CD8-positive, alpha-beta memory T cell (primary cell): ENCODE measurements around the gene HUNK. TPM values are rescaled to one million over a fixed set of nuclear protein-coding genes. Genes with fewer than 3 reads are reported as not detected.

Experiments used
- CTCF ChIA-PET: fragments of 350-600 bp; sonication (Branson Sonifier 250); formaldehyde crosslinking; loops from one replicate; lab custom pipeline; 2021; ENCODE audit warnings: antibody characterized with exemption; lab: Charles Lee
- POLR2A ChIA-PET: fragments of 350-600 bp; sonication (Branson Sonifier 250); formaldehyde crosslinking; loops from one replicate; lab custom pipeline; 2021; ENCODE audit warnings: antibody characterized with exemption; lab: Charles Lee
- DNase-seq, 5 donors: peaks; one replicate each; pipeline versions ENCODE4 v3.0.0 to v3.0.0-alpha.2; 2020 to 2022; ENCODE audit warnings: mixed read lengths in 1 of 5
- H3K27ac ChIP-seq: one replicate; pipeline ENCODE4 v1.7.0; 2013; ENCODE audit warnings: low read depth, mild to moderate bottlenecking, low read length, moderate library complexity
- H3K27me3 ChIP-seq: 2 replicates; pipeline ENCODE4 v1.7.0; 2013; ENCODE audit warnings: low read length, mild to moderate bottlenecking; ENCODE audit not compliant: insufficient read depth, poor library complexity, severe bottlenecking
- H3K36me3 ChIP-seq: 2 replicates; pipeline ENCODE4 v1.7.0; 2013; ENCODE audit warnings: mild to moderate bottlenecking, low read length, moderate library complexity; ENCODE audit not compliant: insufficient read depth
- H3K4me1 ChIP-seq: 2 replicates; pipeline ENCODE4 v1.7.0; 2013; ENCODE audit warnings: mild to moderate bottlenecking, low read length, moderate library complexity; ENCODE audit not compliant: insufficient read depth
- H3K4me3 ChIP-seq: 2 replicates; pipeline ENCODE4 v1.7.0; 2013; ENCODE audit warnings: mild to moderate bottlenecking, low read length
- H3K9me3 ChIP-seq: 2 replicates; pipeline ENCODE4 v1.7.0; 2013; ENCODE audit warnings: mild to moderate bottlenecking, low read length
- H3K27ac Mint-ChIP-seq, 8 donors: one replicate each; pipeline ENCODE4 v1.8.0; 2020 to 2021; ENCODE audit warnings: mixed read lengths in 8 of 8, mild to moderate bottlenecking in 6 of 8, inconsistent platforms in 3 of 8, moderate library complexity in 3 of 8
- H3K27me3 Mint-ChIP-seq, 2 donors: one replicate each; pipeline ENCODE4 v1.8.0; 2020 to 2021; ENCODE audit warnings: mixed read lengths in 2 of 2, mild to moderate bottlenecking in 1 of 2, moderate library complexity in 1 of 2
- H3K36me3 Mint-ChIP-seq, 3 donors: one replicate each; pipeline ENCODE4 v1.8.0; 2020 to 2021; ENCODE audit warnings: mixed read lengths in 3 of 3, inconsistent platforms in 1 of 3, mild to moderate bottlenecking in 1 of 3
- H3K4me1 Mint-ChIP-seq, 3 donors: one replicate each; pipeline ENCODE4 v1.8.0; 2020 to 2021; ENCODE audit warnings: mixed read lengths in 3 of 3, inconsistent platforms in 1 of 3, mild to moderate bottlenecking in 1 of 3
- H3K4me3 Mint-ChIP-seq, 7 donors: one replicate each; pipeline ENCODE4 v1.8.0; 2020 to 2021; ENCODE audit warnings: mixed read lengths in 7 of 7, mild to moderate bottlenecking in 6 of 7, moderate library complexity in 4 of 7, inconsistent platforms in 2 of 7
- H3K9me3 Mint-ChIP-seq, 5 donors: one replicate each; pipeline ENCODE4 v1.8.0; 2020 to 2022; ENCODE audit warnings: mixed read lengths in 5 of 5, mild to moderate bottlenecking in 3 of 5, moderate library complexity in 2 of 5, inconsistent platforms in 1 of 5
- polyA plus RNA-seq: library from polyadenylated mRNA; unstranded; fragments of 300-500 nt; fragmentation: Illumina TruSeq; gene quantifications from one replicate; pipeline ENCODE4 v1.2.3, GENCODE V29; 2021
- total RNA-seq, 2 experiments: library from RNA; stranded (reverse); gene quantifications; one replicate each; pipeline ENCODE4 v1.2.3, GENCODE V29; 2021

HUNK gene
- total and polyA plus RNA-seq, 3 experiments from 2014 or later, result 0.02 to 0.20 (median 0.06) TPM

- Histone ChIP-seq H3K4me3 (no peak overlapping the region), H3K4me1 (peaks cover 6% of the 10 kb centered on the region), H3K9me3 (no peaks in the 10 kb centered on the region), H3K36me3 (no peaks in the 10 kb centered on the region), H3K27me3 (no peaks in the 10 kb centered on the region), H3K27ac (no peak overlapping the region)
- CTCF ChIA-PET, result no interaction called here
- Mint-ChIP-seq H3K4me3 (no peak overlapping the region), H3K36me3 (no peaks in the 10 kb centered on the region), H3K27ac (no peak overlapping the region), H3K4me1 (peaks cover 0 to 8% (median 0%) of the 10 kb centered on the region in 3 donors), H3K9me3 (no peaks in the 10 kb centered on the region), H3K27me3 (peaks cover 2 to 29% of the 10 kb centered on the region in 2 donors)
- POLR2A ChIA-PET, result no interaction called here
- no peak for DNase-seq
Measured at GRCh38 chr21:31901315-31901714, 28.5 kb downstream of the HUNK start.

DNA sequence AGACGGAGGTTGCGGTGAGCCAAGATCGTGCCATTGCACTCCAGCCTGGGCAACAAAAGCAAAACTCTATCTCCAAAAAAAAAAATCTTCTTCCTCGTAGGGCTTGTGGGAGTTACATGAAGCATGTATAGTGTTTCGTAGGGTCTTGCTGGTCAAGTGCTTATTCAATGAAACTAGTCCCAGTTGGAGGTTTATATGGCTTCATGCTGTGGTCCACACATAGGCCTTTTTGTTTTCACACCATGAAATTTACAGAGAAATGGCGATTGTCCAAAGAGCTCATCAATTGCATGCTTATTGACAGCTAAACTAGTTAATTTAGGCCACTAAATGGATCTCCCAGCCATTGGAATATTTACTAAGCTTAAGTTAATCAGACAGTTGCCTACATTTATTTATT is 29.6 kb downstream of the HUNK start:
- Histone ChIP-seq H3K4me1 (peaks cover 6% of the 10 kb centered on the region), H3K9me3 (no peaks in the 10 kb centered on the region), H3K4me3 (no peak overlapping the region), H3K27me3 (no peaks in the 10 kb centered on the region), H3K36me3 (no peaks in the 10 kb centered on the region), H3K27ac (no peak overlapping the region)
- ChIA-PET POLR2A (no interaction called here), CTCF (no interaction called here)
- no peaks in the 10 kb centered on the region for H3K9me3 Mint-ChIP-seq
- H3K4me3 Mint-ChIP-seq, result no peak overlapping the region
- DNase-seq, result no peak
- H3K4me1 Mint-ChIP-seq, result peaks cover 0 to 8% (median 0%) of the 10 kb centered on the region in 3 donors
- H3K27ac Mint-ChIP-seq, result no peak overlapping the region
- H3K27me3 Mint-ChIP-seq, result peaks cover 4 to 36% of the 10 kb centered on the region in 2 donors
- no peaks in the 10 kb centered on the region for H3K36me3 Mint-ChIP-seq

DNA sequence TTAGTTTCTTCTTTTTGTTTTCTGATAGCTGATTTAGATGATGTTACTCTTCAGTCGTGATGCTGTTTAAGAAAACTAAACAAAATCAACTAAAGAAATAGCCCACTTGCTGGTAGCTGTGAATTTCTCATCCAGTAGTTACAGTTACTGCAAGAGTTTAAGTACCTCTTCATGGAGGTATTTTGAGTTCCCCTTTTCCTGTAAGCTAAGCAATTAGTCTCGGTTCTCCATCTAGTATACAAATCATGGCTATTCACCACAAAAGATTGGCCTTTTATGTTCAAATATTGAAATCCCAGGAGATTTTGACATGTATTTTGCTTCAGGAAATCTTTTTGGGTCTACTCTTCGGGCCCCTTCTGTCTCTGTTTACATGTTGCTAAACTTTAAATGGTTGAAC is 31.1 kb downstream of the HUNK start:
- Histone ChIP-seq H3K9me3 (no peaks in the 10 kb centered on the region), H3K27ac (no peak overlapping the region), H3K36me3 (no peaks in the 10 kb centered on the region), H3K4me3 (no peak overlapping the region), H3K4me1 (peaks cover 6% of the 10 kb centered on the region), H3K27me3 (no peaks in the 10 kb centered on the region)
- Mint-ChIP-seq H3K4me1 (peaks cover 0 to 6% (median 0%) of the 10 kb centered on the region in 3 donors), H3K27ac (no peak overlapping the region), H3K36me3 (no peaks in the 10 kb centered on the region), H3K9me3 (no peaks in the 10 kb centered on the region), H3K4me3 (no peak overlapping the region), H3K27me3 (peaks cover 6 to 47% of the 10 kb centered on the region in 2 donors)
- no peak for DNase-seq
- ChIA-PET POLR2A (no interaction called here), CTCF (no interaction called here)

GRCh38 chr21:31905503-31906451 is 33.0 kb downstream of the HUNK start:
- Mint-ChIP-seq H3K4me1 (no peaks in the 10 kb centered on the region), H3K4me3 (no peak overlapping the region), H3K27ac (no peak overlapping the region), H3K27me3 (peaks cover 6 to 53% of the 10 kb centered on the region in 2 donors), H3K36me3 (no peaks in the 10 kb centered on the region), H3K9me3 (no peaks in the 10 kb centered on the region)
- no peak for DNase-seq
- ChIA-PET CTCF (no interaction called here), POLR2A (no interaction called here)
- Histone ChIP-seq H3K27me3 (no peaks in the 10 kb centered on the region), H3K36me3 (no peaks in the 10 kb centered on the region), H3K4me1 (no peaks in the 10 kb centered on the region), H3K27ac (no peak overlapping the region), H3K4me3 (no peak overlapping the region), H3K9me3 (no peaks in the 10 kb centered on the region)

- H3K4me1 ChIP-seq, result no peaks in the 10 kb centered on the region
- POLR2A ChIA-PET, result no interaction called here
- Mint-ChIP-seq H3K27ac (no peak overlapping the region), H3K36me3 (no peaks in the 10 kb centered on the region), H3K9me3 (peaks cover 0 to 2% (median 0%) of the 10 kb centered on the region in 5 donors), H3K4me1 (no peaks in the 10 kb centered on the region), H3K27me3 (peaks cover 6 to 66% of the 10 kb centered on the region in 2 donors), H3K4me3 (no peak overlapping the region)
- H3K9me3 ChIP-seq, result no peaks in the 10 kb centered on the region
- DNase-seq, result no peak
- no peak overlapping the region for H3K4me3 ChIP-seq
- H3K27me3 ChIP-seq, result no peaks in the 10 kb centered on the region
- CTCF ChIA-PET, result no interaction called here
- no peak overlapping the region for H3K27ac ChIP-seq
- H3K36me3 ChIP-seq, result no peaks in the 10 kb centered on the region
Measured at GRCh38 chr21:31908106-31909031, 35.5 kb downstream of the HUNK start.

DNA sequence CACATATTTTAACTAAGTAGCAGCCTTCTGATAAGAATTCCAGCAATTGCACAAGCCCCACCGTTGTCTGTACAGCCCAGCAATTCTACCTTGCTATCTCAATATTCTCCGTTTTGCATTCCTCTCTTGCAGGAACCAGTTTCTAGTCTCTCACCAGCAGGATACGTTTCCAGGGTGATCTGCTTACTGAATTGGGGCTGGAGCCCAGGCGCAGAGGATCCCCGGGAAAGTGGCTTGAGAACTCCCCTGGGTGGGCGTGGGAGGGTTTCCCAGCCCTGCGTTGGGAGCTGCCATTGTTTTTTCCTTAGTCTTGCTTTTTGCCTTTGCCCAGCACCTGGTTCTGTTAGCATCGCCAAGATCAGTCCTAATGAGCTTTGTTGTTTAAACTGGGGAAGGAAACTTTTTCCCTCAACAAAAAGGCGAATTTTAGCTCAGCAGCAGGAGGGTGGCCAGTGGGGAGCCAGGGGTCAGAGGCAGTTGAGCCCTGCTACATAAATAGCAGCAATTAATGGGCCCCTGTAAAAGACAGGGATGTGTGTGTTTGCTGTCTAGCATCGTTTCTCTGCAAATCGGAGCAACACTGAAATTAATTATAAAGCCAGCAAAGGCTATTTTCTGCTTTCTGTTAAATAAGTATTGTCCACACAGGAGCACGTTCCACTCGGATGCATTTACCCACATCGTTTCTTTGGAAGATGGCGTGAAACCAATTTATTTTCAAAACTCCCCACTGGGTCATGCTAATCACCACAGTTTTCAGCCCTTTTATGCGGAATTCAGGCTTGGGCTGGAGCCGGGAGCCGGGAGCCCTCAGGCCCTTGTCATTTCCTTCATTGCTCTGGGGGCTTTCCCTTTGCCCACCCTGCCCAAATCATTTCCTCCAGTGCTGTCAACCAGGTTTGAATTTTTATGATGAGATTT is 36.6 kb downstream of the HUNK start:
- peaks cover 0 to 2% (median 0%) of the 10 kb centered on the region in 5 donors for H3K9me3 Mint-ChIP-seq
- Histone ChIP-seq H3K4me1 (no peaks in the 10 kb centered on the region), H3K4me3 (no peak overlapping the region), H3K27ac (no peak overlapping the region), H3K9me3 (no peaks in the 10 kb centered on the region), H3K27me3 (no peaks in the 10 kb centered on the region), H3K36me3 (no peaks in the 10 kb centered on the region)
- no peak for DNase-seq
- H3K4me1 Mint-ChIP-seq, result no peaks in the 10 kb centered on the region
- ChIA-PET POLR2A (no interaction called here), CTCF (no interaction called here)
- no peaks in the 10 kb centered on the region for H3K36me3 Mint-ChIP-seq
- H3K27ac Mint-ChIP-seq, result no peak overlapping the region
- no peak overlapping the region for H3K4me3 Mint-ChIP-seq
- peaks cover 9 to 61% of the 10 kb centered on the region in 2 donors for H3K27me3 Mint-ChIP-seq

- Mint-ChIP-seq H3K4me3 (no peak overlapping the region), H3K4me1 (no peaks in the 10 kb centered on the region), H3K36me3 (no peaks in the 10 kb centered on the region), H3K27me3 (peaks cover 11 to 55% of the 10 kb centered on the region in 2 donors), H3K9me3 (peaks cover 0 to 2% (median 0%) of the 10 kb centered on the region in 5 donors), H3K27ac (no peak overlapping the region)
- Histone ChIP-seq H3K9me3 (no peaks in the 10 kb centered on the region), H3K27ac (no peak overlapping the region), H3K4me1 (no peaks in the 10 kb centered on the region), H3K36me3 (no peaks in the 10 kb centered on the region), H3K4me3 (no peak overlapping the region), H3K27me3 (no peaks in the 10 kb centered on the region)
- no peak for DNase-seq
- CTCF ChIA-PET, result no interaction called here
- POLR2A ChIA-PET, result no interaction called here
Measured at GRCh38 chr21:31910074-31910470, 37.3 kb downstream of the HUNK start.
